HG03378 (cell line): ENCODE measurements around the gene C1QA.

Source experiments
- ATAC-seq: cut with Tn5 transposase; IDR thresholded peaks from one replicate; pipeline ENCODE4 v1.9.1; 2021; ENCODE audit warnings: mild to moderate bottlenecking, moderate library complexity; ENCODE audit not compliant: unreplicated experiment

The C1QA gene

GRCh38 chr1:22636353-22636752 lies at the start of gene C1QA:
Gene C1QA (plus strand): TSS chr1:22636628. CDS start chr1:22637617, 989 bp downstream.
- ATAC-seq: no peak

GRCh38 chr1:22587247-22587646 lies 49.2 kb upstream of the C1QA start:
- ATAC-seq: no peak

- no peak for ATAC-seq
These were observed 47.5 kb upstream of the C1QA start for GRCh38 chr1:22588899-22589422.

- ATAC-seq: no peak
These were observed 44.9 kb upstream of the C1QA start for GRCh38 chr1:22591576-22591975.

GRCh38 chr1:22592051-22592450 lies 44.4 kb upstream of the C1QA start:
- no peak for ATAC-seq

- no peak for ATAC-seq
These were observed 43.3 kb upstream of the C1QA start for GRCh38 chr1:22592919-22593790.

- ATAC-seq: no peak
These were observed 42.0 kb upstream of the C1QA start for GRCh38 chr1:22594396-22594795.

GRCh38 chr1:22595108-22595507 lies 41.3 kb upstream of the C1QA start:
- no peak for ATAC-seq

- no peak for ATAC-seq
These were observed 39.0 kb upstream of the C1QA start for GRCh38 chr1:22597301-22597965.

- no peak for ATAC-seq
These were observed 38.4 kb upstream of the C1QA start for GRCh38 chr1:22597996-22598395.

- ATAC-seq: no peak
These were observed 37.7 kb upstream of the C1QA start for GRCh38 chr1:22598736-22599135.

- no peak for ATAC-seq
These were observed 36.2 kb upstream of the C1QA start for GRCh38 chr1:22600071-22600816.

GRCh38 chr1:22600817-22601605 lies 35.4 kb upstream of the C1QA start:
- ATAC-seq: no peak

GRCh38 chr1:22601610-22602009 lies 34.8 kb upstream of the C1QA start:
- no peak for ATAC-seq

GRCh38 chr1:22602060-22602740 lies 34.2 kb upstream of the C1QA start:
- no peak for ATAC-seq

GRCh38 chr1:22606161-22606560 lies 30.3 kb upstream of the C1QA start:
- no peak for ATAC-seq

GRCh38 chr1:22607154-22607553 lies 29.3 kb upstream of the C1QA start:
- no peak for ATAC-seq

GRCh38 chr1:22608361-22608760 lies 28.1 kb upstream of the C1QA start:
- no peak for ATAC-seq

GRCh38 chr1:22609291-22609690 lies 27.1 kb upstream of the C1QA start:
- ATAC-seq: no peak

- no peak for ATAC-seq
These were observed 24.9 kb upstream of the C1QA start for GRCh38 chr1:22611530-22611947.
